PFSK-1 (cell line): Measurements from ENCODE around the gene APBB2.

Experiments
- FOXP2 ChIP-seq: optimal IDR thresholded peaks from 2 replicates; pipeline ENCODE3; 2011; ENCODE audit warnings: borderline replicate concordance, control low read depth, inconsistent platforms; ENCODE audit not compliant: insufficient read depth; ENCODE audit errors: extremely low read length, extremely low read depth
- POLR2AphosphoS5 ChIP-seq: IDR thresholded peaks from 2 replicates; pipeline ENCODE4 v1.6.1; 2012; ENCODE audit warnings: low read depth, mild to moderate bottlenecking, control low read depth, low read length, moderate library complexity
- REST ChIP-seq, 2 experiments: IDR thresholded peaks; 2 replicates each; pipeline versions ENCODE4 v1.6.1 to v1.8.0; 2011 to 2012; ENCODE audit warnings: low read depth in 2 of 2, low read length in 2 of 2, control low read depth in 1 of 2, inconsistent platforms in 1 of 2, mild to moderate bottlenecking in 1 of 2, moderate library complexity in 1 of 2; ENCODE audit not compliant: insufficient read depth in 1 of 2
- SIN3A ChIP-seq: IDR thresholded peaks from 2 replicates; pipeline ENCODE4 v1.6.1; 2012; ENCODE audit warnings: mild to moderate bottlenecking, low read length, moderate library complexity, borderline replicate concordance; ENCODE audit not compliant: insufficient read depth
- TAF1 ChIP-seq: IDR thresholded peaks from 2 replicates; pipeline ENCODE4 v1.6.1; 2012; ENCODE audit warnings: low read length, control low read depth, borderline replicate concordance; ENCODE audit not compliant: insufficient read depth

The APBB2 gene

GRCh38 chr4:41111791-41112190 lies 102.6 kb downstream of the APBB2 start:
- TF ChIP-seq TAF1 (no peak), REST (IDR thresholded peaks at IDR 0.05; ENCODE audit: insufficient read depth in 1 of 2, low read depth in 2 of 2, low read length in 2 of 2) (no peak), SIN3A (no peak), POLR2AphosphoS5 (no peak), FOXP2 (no peak)

GRCh38 chr4:41110050-41110449 lies 104.3 kb downstream of the APBB2 start:
- TF ChIP-seq SIN3A (no peak), POLR2AphosphoS5 (no peak), FOXP2 (no peak), REST (IDR thresholded peaks at IDR 0.05; ENCODE audit: insufficient read depth in 1 of 2, low read depth in 2 of 2, low read length in 2 of 2) (no peak)

GRCh38 chr4:41108481-41108880 lies 105.9 kb downstream of the APBB2 start:
- no peak for TF ChIP-seq FOXP2
- no peak for TF ChIP-seq TAF1
- no peak for TF ChIP-seq POLR2AphosphoS5
- TF ChIP-seq SIN3A = no peak
- TF ChIP-seq REST (IDR thresholded peaks at IDR 0.05; ENCODE audit: insufficient read depth in 1 of 2, low read depth in 2 of 2, low read length in 2 of 2) = no peak

GRCh38 chr4:41106694-41107419 lies 107.5 kb downstream of the APBB2 start:
- TF ChIP-seq POLR2AphosphoS5 = no peak
- no peak for TF ChIP-seq REST (IDR thresholded peaks at IDR 0.05; ENCODE audit: insufficient read depth in 1 of 2, low read depth in 2 of 2, low read length in 2 of 2)
- no peak for TF ChIP-seq TAF1
- no peak for TF ChIP-seq FOXP2
- no peak for TF ChIP-seq SIN3A
